Loucy (cell line): ENCODE data around the gene SULT1C3.

Experiments used
- CTCF ChIP-seq: fragments of 200-600 bp; sonication (generic); conservative IDR thresholded peaks from 2 replicates; pipeline ENCODE4 v1.5.1; 2014; ENCODE audit warnings: mild to moderate bottlenecking, antibody characterized with exemption, low read length
- EZH2phosphoT487 ChIP-seq: fragments of 200-600 bp; IDR thresholded peaks from 2 replicates; pipeline ENCODE4 v1.6.1; 2018; ENCODE audit warnings: antibody characterized with exemption, mild to moderate bottlenecking, moderate library complexity, borderline replicate concordance

GRCh38 chr2:108279468-108279867, 39.7 kb downstream of the SULT1C3 start:
- TF ChIP-seq CTCF (no peak), EZH2phosphoT487 (no peak)
